KMS-11 (cell line): Measurements from ENCODE around the gene ICAM1.

Experiments
- H2AFZ ChIP-seq: fragments of 200-600 bp; sonication (generic); 2 replicates; pipeline ENCODE4 v1.6.1; 2016; ENCODE audit warnings: antibody characterized with exemption, mixed run types, low read depth
- H3K27ac ChIP-seq: fragments of 200-600 bp; sonication (generic); 2 replicates; pipeline ENCODE4 v1.6.1; 2016; ENCODE audit warnings: mild to moderate bottlenecking, mixed run types
- H3K27me3 ChIP-seq: fragments of 200-600 bp; sonication (generic); 2 replicates; pipeline ENCODE4 v1.6.1; 2017; ENCODE audit warnings: mild to moderate bottlenecking, low read depth, mixed run types, moderate library complexity; ENCODE audit not compliant: insufficient read depth
- H3K36me3 ChIP-seq: fragments of 200-600 bp; sonication (generic); 2 replicates; pipeline ENCODE4 v1.6.1; 2017; ENCODE audit warnings: mild to moderate bottlenecking, mixed run types; ENCODE audit not compliant: insufficient read depth
- H3K4me1 ChIP-seq: fragments of 200-600 bp; sonication (generic); 2 replicates; pipeline ENCODE4 v1.6.1; 2016; ENCODE audit warnings: mild to moderate bottlenecking, low read depth, mixed run types; ENCODE audit not compliant: poor library complexity, severe bottlenecking
- H3K4me2 ChIP-seq: fragments of 200-600 bp; sonication (generic); 2 replicates; pipeline ENCODE4 v1.7.0; 2016; ENCODE audit warnings: mild to moderate bottlenecking, mixed run types
- H3K4me3 ChIP-seq: fragments of 200-600 bp; sonication (generic); IDR thresholded peaks from 2 replicates; pipeline ENCODE4 v1.6.1; 2017; ENCODE audit warnings: low read depth, low read length, mixed read lengths; ENCODE audit not compliant: insufficient read depth
- H3K79me2 ChIP-seq: fragments of 200-600 bp; sonication (generic); 2 replicates; pipeline ENCODE4 v1.6.1; 2016; ENCODE audit warnings: low read depth, mixed run types; ENCODE audit not compliant: insufficient read depth
- H3K9ac ChIP-seq: fragments of 200-600 bp; sonication (generic); 2 replicates; pipeline ENCODE4 v1.6.1; 2016; ENCODE audit warnings: mild to moderate bottlenecking, mixed run types
- H4K20me1 ChIP-seq: fragments of 200-600 bp; sonication (generic); 2 replicates; pipeline ENCODE4 v1.6.1; 2016; ENCODE audit warnings: mild to moderate bottlenecking, mixed run types; ENCODE audit not compliant: insufficient read depth
- TF ChIP-seq, protein P1 (sequence below): fragments of 200-600 bp; sonication (generic); conservative IDR thresholded peaks from 2 replicates; pipeline ENCODE4 v1.6.1; 2017; ENCODE audit warnings: low read depth, mild to moderate bottlenecking, antibody characterized with exemption, low read length, moderate library complexity, mixed read lengths

Gene ICAM1

GRCh38 chr19:10321874-10322835 lies 51.2 kb downstream of the ICAM1 start:
- TF ChIP-seq, protein P1, sequence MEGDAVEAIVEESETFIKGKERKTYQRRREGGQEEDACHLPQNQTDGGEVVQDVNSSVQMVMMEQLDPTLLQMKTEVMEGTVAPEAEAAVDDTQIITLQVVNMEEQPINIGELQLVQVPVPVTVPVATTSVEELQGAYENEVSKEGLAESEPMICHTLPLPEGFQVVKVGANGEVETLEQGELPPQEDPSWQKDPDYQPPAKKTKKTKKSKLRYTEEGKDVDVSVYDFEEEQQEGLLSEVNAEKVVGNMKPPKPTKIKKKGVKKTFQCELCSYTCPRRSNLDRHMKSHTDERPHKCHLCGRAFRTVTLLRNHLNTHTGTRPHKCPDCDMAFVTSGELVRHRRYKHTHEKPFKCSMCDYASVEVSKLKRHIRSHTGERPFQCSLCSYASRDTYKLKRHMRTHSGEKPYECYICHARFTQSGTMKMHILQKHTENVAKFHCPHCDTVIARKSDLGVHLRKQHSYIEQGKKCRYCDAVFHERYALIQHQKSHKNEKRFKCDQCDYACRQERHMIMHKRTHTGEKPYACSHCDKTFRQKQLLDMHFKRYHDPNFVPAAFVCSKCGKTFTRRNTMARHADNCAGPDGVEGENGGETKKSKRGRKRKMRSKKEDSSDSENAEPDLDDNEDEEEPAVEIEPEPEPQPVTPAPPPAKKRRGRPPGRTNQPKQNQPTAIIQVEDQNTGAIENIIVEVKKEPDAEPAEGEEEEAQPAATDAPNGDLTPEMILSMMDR: no peak
- no peaks in the 10 kb centered on the region for H3K79me2 ChIP-seq
- peaks cover 9% of the 10 kb centered on the region; the same call in 1 of the 2 replicates for H3K36me3 ChIP-seq
- H3K4me1 ChIP-seq: no peaks in the 10 kb centered on the region
- H3K9ac ChIP-seq: no peak overlapping the region
- H3K27ac ChIP-seq: no peak overlapping the region
- H4K20me1 ChIP-seq: no peaks in the 10 kb centered on the region
- no peaks in the 10 kb centered on the region for H3K27me3 ChIP-seq
- no peak overlapping the region for H2AFZ ChIP-seq
- H3K4me2 ChIP-seq: no peak overlapping the region
- H3K4me3 ChIP-seq: no peak overlapping the region

- Histone ChIP-seq H3K36me3 (peaks cover 9% of the 10 kb centered on the region; the same call in 1 of the 2 replicates), H3K79me2 (peaks cover 7% of the 10 kb centered on the region), H3K4me3 (no peak overlapping the region), H3K27ac (no peak overlapping the region), H3K9ac (no peak overlapping the region), H3K27me3 (no peaks in the 10 kb centered on the region), H4K20me1 (no peaks in the 10 kb centered on the region), H3K4me1 (no peaks in the 10 kb centered on the region), H3K4me2 (no peak overlapping the region), H2AFZ (no peak overlapping the region)
- TF ChIP-seq, protein P1: no peak
Observed at GRCh38 chr19:10325732-10326131, 54.8 kb downstream of the ICAM1 start.

- Histone ChIP-seq H3K27ac (no peak overlapping the region), H3K9ac (no peak overlapping the region), H3K36me3 (peaks cover 9% of the 10 kb centered on the region; the same call in 1 of the 2 replicates), H3K27me3 (no peaks in the 10 kb centered on the region), H3K4me2 (no peak overlapping the region), H3K79me2 (peaks cover 25% of the 10 kb centered on the region), H3K4me3 (no peak overlapping the region), H2AFZ (no peak overlapping the region), H4K20me1 (no peaks in the 10 kb centered on the region), H3K4me1 (peaks cover 12% of the 10 kb centered on the region)
- TF ChIP-seq, protein P1: no peak
Observed at GRCh38 chr19:10327793-10328192, 56.9 kb downstream of the ICAM1 start.

GRCh38 chr19:10328558-10329429 lies 57.9 kb downstream of the ICAM1 start:
- TF ChIP-seq, protein P1: no peak
- Histone ChIP-seq H4K20me1 (no peaks in the 10 kb centered on the region), H3K4me1 (peaks cover 12% of the 10 kb centered on the region), H2AFZ (no peak overlapping the region), H3K36me3 (peaks cover 9% of the 10 kb centered on the region; the same call in 1 of the 2 replicates), H3K27ac (no peak overlapping the region), H3K79me2 (peaks cover 26% of the 10 kb centered on the region), H3K4me3 (no peak overlapping the region), H3K4me2 (no peak overlapping the region), H3K9ac (no peak overlapping the region), H3K27me3 (no peaks in the 10 kb centered on the region)
